Fibroblast of skin of left biceps (primary cell): ENCODE measurements around the gene ATG2A.
A peak's percentile ranks its signal among the peaks of the same experiment; 100 is the strongest.

ENCODE experiments used
- DNase-seq, 2 experiments: peaks; one replicate each; pipeline ENCODE4 v3.0.0-alpha.2; 2013; ENCODE audit warnings: low read depth in 2 of 2

The ATG2A gene

GRCh38 chr11:64885367-64886286 lies 31.4 kb downstream of the ATG2A start:
- DNase-seq: no peak

DNA sequence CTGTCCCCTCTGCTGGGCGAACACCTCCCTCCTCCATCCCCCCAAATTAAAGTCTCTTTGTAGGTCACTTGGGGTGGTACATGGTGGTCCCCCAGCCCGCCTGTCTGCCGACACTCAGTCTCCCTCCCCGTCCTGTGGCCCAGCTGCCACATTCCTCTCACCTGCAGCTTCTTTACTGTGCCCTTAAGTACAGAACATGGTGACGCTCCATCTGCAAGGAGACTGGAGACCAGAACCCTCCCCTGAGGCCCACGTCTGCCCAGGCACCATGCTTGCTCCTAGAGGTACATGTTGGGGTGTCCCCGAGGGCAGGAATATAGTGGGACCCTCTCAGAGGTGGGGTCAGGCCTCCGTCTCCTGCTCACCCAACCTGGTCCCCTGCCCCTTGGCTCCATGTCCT lies 33.0 kb downstream of the ATG2A start:
- no peak for DNase-seq

- no peak for DNase-seq
Observed at GRCh38 chr11:64883575-64883974, 33.4 kb downstream of the ATG2A start.

DNA sequence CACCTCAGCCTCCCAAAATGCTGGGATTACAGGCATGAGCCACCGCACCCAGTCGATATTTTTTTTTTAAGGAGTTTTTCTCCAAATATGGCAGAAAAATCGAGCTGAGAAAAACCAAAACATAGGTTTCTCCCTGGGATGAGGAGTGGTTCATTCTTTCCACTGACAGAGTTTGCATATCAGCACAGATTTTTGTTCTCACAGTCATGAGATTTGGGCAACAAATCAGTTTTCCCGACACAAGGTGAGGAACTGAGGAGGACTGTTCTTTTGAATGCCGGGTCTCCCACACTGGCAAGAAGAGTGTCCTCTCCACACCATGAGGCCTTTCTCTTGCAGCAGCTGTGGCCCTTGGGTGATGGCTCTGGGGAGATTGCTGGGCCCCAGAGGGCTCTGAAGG lies 34.8 kb downstream of the ATG2A start:
- DNase-seq: no peak

DNA sequence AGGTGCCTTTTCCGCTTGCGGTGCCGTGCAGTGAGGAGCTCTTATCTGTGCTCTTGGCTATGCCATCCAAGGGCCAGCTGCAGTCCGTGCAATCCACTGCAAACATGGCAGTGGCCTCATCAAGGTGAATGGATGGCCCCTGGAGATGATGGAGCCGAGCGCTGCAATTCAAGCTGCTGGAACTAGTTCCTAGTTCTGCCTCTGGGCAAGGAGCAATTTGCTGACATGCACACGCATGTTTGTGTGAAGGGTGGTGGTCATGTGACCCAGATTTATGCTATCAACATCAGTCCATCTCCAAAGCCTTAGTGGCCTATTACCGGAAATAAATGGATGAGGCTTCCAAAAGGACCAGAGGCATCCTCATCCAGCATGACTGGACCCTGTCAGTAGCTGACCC lies 35.5 kb downstream of the ATG2A start:
- DNase-seq: no peak

DNA sequence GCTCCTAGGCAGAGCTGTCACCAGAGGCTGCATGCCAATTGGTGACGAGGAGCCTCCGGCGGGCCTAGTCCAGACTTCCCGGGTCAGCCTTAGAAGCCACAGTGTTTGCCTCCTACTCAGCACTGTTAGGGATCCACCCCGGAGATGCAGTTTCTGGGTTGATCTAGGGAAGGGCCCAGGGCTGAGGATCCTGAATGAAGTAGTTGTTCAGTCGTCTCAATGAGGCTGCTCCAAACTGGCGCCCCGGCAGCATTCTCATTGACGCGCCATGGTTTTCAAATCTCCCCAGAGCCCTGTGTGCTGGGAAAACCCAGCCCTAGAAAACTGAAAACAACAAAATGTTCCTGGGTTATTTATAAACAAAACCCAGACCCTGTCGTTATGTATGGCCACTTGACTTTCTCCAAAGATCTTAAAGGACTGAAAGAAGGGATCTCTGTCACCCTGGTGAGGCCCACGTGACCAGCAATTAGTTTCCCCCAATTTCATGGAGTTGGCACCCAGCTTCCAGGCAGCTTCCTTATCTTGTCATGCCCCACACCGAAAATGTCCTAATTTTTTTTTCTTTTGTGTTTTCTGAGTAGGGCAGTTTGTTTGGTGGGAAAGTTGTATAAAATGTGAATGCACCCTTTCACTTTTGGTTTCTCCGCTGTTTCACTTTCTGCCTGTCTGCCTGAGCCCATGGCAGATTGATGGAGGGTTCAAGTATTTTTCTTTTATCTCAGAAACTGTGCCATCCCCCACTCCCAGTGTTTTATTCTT lies 36.6 kb downstream of the ATG2A start:
- DNase-seq: no peak

DNA sequence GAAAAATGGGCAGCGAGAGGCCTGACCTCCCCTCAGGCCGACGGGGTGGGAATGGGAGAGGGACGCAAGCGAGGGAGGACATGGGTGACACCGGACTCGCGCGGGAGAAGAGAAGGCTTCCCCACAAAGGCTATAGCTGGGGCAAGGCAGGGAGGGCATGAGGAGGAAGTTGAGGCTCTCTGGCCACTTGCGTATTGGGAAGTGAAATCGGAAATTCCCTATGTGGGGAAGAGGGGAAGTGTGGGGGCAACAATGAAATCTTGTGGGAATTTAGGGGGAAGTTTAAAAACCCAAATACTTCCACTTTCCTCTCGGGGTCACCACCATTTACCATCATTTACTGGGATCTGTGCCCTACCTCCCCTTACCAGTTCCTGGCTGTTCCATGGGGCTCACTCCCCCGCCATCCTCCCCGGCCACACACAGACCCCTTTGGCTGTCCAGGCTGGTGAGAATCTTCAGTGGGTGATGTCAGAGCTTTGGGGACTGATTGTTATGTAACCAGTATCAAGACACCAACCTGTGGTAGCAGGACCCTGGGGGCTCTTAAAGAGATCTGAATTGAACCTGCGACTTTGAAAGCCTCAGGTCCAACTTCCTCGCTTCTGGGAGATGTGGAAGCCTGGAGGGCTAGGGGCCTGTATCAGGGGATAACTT lies 37.6 kb downstream of the ATG2A start:
- DNase-seq: no peak

DNA sequence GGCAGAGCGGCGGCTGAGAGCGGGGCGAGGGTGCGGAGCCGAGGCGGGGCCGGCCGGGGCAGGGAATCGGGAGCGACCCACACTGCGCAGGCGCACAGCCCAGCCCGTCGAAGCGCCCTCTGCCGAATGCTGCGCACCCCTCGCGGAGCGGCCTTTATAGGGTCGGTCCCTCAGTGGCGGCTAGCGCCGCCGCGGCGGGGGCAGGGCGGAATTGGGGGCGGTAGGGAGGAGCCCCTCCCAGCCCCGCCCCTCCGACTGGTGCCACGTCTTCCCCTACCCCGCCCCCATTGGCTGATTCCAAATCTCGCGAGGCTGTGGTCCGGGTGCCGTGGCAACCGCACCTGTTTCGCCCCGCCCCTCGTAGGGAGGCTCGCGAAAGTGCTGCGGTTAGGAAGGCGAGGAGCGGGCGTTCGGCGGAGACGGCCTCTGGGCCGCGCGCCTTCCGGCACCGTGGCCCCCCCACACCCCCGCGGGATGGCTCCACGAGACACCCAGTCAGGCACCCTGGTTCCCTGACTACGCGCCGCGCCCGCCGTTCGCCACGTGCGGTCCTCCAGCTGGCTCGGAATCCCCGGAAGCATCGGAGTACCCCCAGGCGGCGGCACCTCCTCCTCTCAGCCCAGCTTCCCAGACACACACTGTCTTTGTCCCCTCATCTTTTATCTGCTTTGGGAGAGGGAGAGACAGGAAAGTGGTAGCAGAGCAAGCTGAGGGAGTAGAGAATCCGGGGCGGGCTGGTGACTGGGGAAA lies 38.3 kb downstream of the ATG2A start, which contains the start of gene EHD1:
TSS of gene EHD1 (minus strand) at position 128 of the 750 bp plus-strand sequence. CDS start 157 bp downstream, outside the sequence.
- DNase-seq: peak; percentile 92 to 95

GRCh38 chr11:64878223-64878493 lies 38.9 kb downstream of the ATG2A start:
- no peak for DNase-seq

- no peak for DNase-seq
Observed at GRCh38 chr11:64877390-64878222, 39.4 kb downstream of the ATG2A start.

DNA sequence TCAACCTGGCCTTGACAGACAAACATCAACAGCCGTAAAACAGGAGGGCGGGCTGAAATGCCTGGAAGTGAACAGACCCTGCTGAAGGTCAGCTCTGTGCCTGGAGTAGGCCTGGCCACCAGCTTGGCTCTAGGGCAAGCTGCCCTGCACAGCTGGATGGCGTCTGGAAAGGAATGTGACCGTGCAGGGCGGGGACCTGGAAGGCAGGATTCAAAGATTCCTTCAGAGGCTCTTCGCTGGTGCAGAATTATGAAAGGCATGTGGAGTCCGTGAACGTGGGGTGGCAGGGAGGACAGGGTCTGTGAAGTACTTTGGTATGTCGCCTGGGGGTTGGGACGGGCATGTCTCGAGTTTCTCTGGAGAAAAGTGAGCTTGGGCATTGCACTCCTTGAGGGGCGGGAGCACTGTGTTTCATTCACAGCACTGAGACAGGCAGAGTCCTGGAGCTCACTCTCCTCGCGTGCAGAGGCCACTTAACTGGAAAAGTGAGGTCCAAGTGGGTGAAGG lies 40.1 kb downstream of the ATG2A start:
- no peak for DNase-seq

DNA sequence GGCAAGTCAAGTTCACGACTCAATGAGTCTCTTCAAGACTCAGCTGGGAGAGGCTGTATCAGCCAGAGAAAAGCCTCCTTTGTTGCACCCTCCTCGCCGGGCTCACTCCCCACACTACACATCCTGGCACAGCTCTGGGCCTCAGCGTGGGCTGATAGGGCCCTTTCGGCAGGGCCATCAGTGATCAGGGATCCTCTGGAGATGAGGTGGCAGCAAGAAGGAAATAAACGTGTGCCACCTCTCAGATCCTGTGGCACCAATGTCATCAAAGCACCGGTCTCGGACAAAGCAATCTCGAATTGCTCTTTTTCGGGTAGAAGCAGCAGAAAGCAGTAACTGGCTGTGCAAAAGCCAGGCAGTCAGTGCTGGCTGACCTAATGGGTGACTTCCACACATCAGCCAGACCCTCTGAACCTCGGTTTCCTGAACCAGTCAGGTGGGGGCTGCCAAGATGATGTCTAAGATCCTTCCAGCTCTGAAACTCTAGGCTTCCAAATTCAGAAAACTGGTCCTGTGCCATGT lies 40.7 kb downstream of the ATG2A start:
- no peak for DNase-seq

GRCh38 chr11:64875369-64876228 lies 41.4 kb downstream of the ATG2A start:
- DNase-seq: no peak

GRCh38 chr11:64874308-64875240 lies 42.4 kb downstream of the ATG2A start:
- DNase-seq: no peak

DNA sequence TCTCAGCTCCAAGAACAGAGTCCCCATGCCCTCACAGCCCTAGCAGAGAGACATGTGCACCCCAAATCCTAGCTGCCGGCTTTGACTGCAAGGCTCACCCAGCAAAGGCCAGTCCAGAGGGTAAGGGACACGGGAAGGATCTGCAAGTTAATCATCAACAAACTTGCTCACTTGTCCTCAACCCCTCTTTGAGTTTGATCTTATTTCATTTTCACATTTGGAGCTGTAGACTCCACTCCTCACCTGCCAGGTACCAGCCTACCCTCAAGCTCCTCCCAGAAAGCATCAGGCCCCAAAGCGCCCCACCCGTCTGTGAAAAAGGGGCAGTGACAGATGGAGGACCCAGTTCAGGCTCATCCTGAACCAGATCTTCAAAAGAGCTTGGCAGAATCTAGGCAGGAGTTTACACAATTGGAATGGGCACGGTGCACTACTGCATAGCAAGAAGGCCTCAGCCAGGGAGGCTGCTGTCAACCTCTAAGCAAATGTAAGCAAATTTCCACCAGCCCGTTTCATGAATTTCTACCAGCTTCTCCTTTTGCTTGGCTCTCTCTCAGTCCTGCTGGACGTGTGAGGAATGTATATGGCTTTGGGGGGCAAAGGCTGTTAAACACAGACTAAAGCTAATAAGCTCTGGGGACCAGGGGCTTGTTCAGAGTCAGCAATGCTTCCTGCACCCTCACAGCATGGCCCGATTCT lies 44.1 kb downstream of the ATG2A start:
- no peak for DNase-seq

- DNase-seq: no peak
Observed at GRCh38 chr11:64871492-64871891, 45.5 kb downstream of the ATG2A start.

DNA sequence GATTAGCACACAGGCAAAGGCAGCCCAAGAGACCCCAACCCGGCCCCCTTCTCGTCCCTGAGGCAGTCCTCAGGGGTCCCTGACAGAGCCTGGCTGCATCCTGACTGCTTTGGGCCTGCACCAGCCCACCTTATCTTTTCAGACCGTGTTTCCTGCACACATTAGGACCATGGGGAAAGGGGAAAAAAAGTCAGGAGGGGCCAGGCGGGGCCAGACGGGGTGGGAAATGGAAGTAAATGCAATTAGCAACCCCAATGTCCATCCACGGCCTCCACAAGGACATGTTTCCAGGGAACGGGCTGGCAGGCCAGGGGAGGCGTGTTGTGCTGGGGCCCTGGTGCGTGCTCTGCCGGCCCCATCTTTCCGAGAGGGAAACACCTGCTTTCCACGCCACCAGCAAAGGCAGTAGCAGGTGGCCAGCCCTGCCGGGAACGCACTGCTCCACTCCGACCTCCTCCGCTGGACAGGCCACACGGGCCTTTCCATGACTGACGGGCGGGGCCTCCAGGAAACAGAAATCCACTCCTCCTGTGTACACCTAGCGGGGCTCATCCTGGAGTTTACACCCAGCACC lies 46.0 kb downstream of the ATG2A start:
- DNase-seq: no peak
